ENCODE results near the gene SPDYE4. TPM values are rescaled to one million over a fixed set of nuclear protein-coding genes. Genes with fewer than 3 reads are reported as not detected.

The SPDYE4 gene
- total RNA-seq, 1 donor from 2014 or later, result not detected

GRCh38 chr17:8789743-8790142 is 31.4 kb upstream of the SPDYE4 start:
- DNase-seq (ENCODE audit: low spot score) (no peak), ATAC-seq (no peak)
- intact Hi-C loops (cut with DNase I), result no loop called here

- ATAC-seq (no peak), DNase-seq (ENCODE audit: low spot score) (no peak)
- intact Hi-C loops (cut with DNase I), result no loop called here
These were observed 30.7 kb upstream of the SPDYE4 start for GRCh38 chr17:8788998-8789397.

GRCh38 chr17:8785547-8786413 is 27.4 kb upstream of the SPDYE4 start:
- peak; percentile 92 for ATAC-seq
- intact Hi-C loops (cut with DNase I), result no loop called here
- DNase-seq (ENCODE audit: low spot score), result peak; percentile 94

- ATAC-seq (no peak), DNase-seq (ENCODE audit: low spot score) (no peak)
- intact Hi-C loops (cut with DNase I), result no loop called here
These were observed 23.8 kb upstream of the SPDYE4 start for GRCh38 chr17:8782176-8782575.

- DNase-seq (ENCODE audit: low spot score), result no peak
- ATAC-seq, result peak; percentile 87
- intact Hi-C loops (cut with DNase I), result no loop called here
These were observed 23.4 kb upstream of the SPDYE4 start for GRCh38 chr17:8781776-8782175.

GRCh38 chr17:8776881-8777280 is 18.5 kb upstream of the SPDYE4 start:
- peak; percentile 60 for ATAC-seq
- intact Hi-C loops (cut with DNase I), result no loop called here
- DNase-seq (ENCODE audit: low spot score), result no peak

GRCh38 chr17:8776248-8776647 is 17.9 kb upstream of the SPDYE4 start:
- DNase-seq (ENCODE audit: low spot score), result no peak
- ATAC-seq, result peak; percentile 89
- intact Hi-C loops (cut with DNase I), result no loop called here

GRCh38 chr17:8766731-8767130 is 8.4 kb upstream of the SPDYE4 start:
- DNase-seq (ENCODE audit: low spot score), result no peak
- peak; percentile 92 for ATAC-seq
- intact Hi-C loops (cut with DNase I), result no loop called here

- intact Hi-C loops (cut with DNase I), result no loop called here
- no peak for DNase-seq (ENCODE audit: low spot score)
- no peak for ATAC-seq
These were observed 3.7 kb upstream of the SPDYE4 start for GRCh38 chr17:8762012-8762411.

- intact Hi-C loops (cut with DNase I), result no loop called here
- no peak for ATAC-seq
- no peak for DNase-seq (ENCODE audit: low spot score)
These were observed 1.2 kb downstream of the SPDYE4 start for GRCh38 chr17:8757189-8757588.

GRCh38 chr17:8755590-8756255 is 2.6 kb downstream of the SPDYE4 start:
- no peak for DNase-seq (ENCODE audit: low spot score)
- intact Hi-C loops (cut with DNase I), result no loop called here

GRCh38 chr17:8754890-8755289 is 3.5 kb downstream of the SPDYE4 start:
- DNase-seq (ENCODE audit: low spot score), result no peak
- intact Hi-C loops (cut with DNase I), result no loop called here
- ATAC-seq, result no peak

More at GRCh38 chr17:8755590-8756255, 2.6 kb downstream of the SPDYE4 start:
- ATAC-seq, result no peak

- DNase-seq (ENCODE audit: low spot score) (no peak), ATAC-seq (no peak)
- intact Hi-C loops (cut with DNase I), result no loop called here
These were observed 4.3 kb downstream of the SPDYE4 start for GRCh38 chr17:8753976-8754440.

GRCh38 chr17:8753136-8753975 is 5.0 kb downstream of the SPDYE4 start:
- DNase-seq (ENCODE audit: low spot score) (no peak), ATAC-seq (no peak)
- intact Hi-C loops (cut with DNase I), result no loop called here

GRCh38 chr17:8749616-8750015 is 8.7 kb downstream of the SPDYE4 start:
- ATAC-seq, result no peak
- DNase-seq (ENCODE audit: low spot score), result no peak
- intact Hi-C loops (cut with DNase I), result loop anchor here (10.0 kb wide), 1 partner anchor 175 kb away; no protein-coding TSS in a partner anchor

GRCh38 chr17:8747742-8748141 is 10.6 kb downstream of the SPDYE4 start:
- intact Hi-C loops (cut with DNase I), result loop anchor here (2.0 to 10.0 kb wide), 2 partner anchors 53 to 173 kb away; no protein-coding TSS in a partner anchor
- ATAC-seq (no peak), DNase-seq (ENCODE audit: low spot score) (no peak)

GRCh38 chr17:8746501-8747236 is 11.7 kb downstream of the SPDYE4 start:
- peak; percentile 6 for ATAC-seq
- DNase-seq (ENCODE audit: low spot score), result no peak
- intact Hi-C loops (cut with DNase I), result loop anchor here (2.0 to 10.0 kb wide), 2 partner anchors 52 to 172 kb away; no protein-coding TSS in a partner anchor

Measured in sciatic nerve (tissue), 2 donors.